NCI-H2171 (cell line): ENCODE data around the gene TFF3.

Source experiments
- DNase-seq: peaks from one replicate; lab custom pipeline; 2025; lab: John Stamatoyannopoulos, UW

The TFF3 gene

DNA sequence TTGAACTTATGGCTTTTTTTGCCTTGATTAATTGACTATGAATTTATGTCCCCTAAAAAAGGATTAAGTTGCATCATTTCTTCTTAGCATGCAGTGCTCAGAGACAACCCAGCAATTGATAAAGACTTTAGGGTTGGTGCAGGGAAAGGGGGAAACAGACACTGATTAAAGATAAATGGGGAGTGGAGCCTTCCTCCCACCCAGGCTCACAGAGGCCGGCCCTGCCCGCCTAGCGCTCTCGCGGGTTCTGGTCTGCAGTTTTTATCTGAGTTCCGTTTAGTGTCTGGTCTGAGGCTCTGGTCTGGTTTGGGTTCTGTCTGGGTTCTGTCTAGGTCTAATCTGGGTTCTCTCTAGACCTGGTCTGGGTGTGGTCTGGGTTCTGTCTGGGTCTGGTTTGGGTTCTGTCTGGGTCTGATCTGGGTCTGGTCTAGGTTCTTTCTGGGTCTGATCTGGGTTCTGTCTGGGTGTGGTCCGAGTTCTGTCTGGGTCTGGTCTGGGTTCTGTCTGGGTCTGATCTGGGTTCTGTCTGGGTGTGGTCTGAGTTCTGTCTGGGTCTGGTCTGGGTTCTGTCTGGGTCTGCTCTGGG lies 48.1 kb downstream of the TFF3 start:
- no peak for DNase-seq

GRCh38 chr21:42265231-42265812 lies 49.9 kb downstream of the TFF3 start:
- no peak for DNase-seq

GRCh38 chr21:42264245-42265195 lies 50.7 kb downstream of the TFF3 start:
- no peak for DNase-seq

DNA sequence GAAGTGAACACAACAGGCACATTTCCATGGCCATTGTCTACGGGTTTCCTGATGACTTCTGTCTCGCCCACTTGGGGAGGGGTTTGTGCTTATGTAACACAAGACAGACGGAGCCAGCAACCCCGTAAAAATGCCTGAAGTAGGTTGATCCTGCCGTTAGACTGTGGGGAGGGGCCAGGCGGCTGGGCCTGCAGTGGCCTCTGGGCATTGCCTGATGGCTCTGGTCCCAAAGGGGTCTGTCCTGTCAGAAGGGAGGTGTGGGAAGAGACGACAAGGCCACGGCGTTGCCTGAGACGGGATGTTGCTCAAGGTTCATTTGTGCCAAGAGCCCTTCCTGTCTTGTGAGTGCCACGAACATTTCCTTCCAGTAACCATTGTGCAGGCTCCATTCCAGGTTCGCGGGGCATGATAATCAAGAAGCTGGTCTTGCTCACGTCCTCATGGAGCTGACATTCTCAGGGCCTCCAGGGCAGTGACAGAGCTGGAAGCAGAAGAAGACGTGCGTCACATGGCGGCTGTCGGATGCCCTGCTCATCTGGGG lies 51.5 kb downstream of the TFF3 start:
- DNase-seq = no peak

- no peak for DNase-seq
These were observed 52.4 kb downstream of the TFF3 start for GRCh38 chr21:42262831-42263231.

DNA sequence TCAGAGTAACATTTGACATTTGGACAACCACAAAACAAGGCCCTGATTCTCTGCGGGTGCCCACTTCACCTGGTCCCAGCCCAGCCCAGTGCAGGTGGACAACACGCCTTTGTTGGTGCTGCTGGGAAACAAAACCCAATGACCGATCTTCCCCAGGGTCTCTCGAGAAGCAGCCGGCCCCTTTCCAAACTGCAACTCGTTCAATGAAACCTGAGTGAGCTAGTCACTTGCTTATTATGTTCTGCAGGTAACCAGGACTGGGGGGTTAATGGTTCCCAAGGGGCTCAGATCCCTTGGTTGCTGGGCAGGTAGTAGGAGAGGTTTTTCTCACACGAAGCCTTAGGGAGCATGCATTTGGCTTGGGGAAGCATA lies 53.4 kb downstream of the TFF3 start:
- no peak for DNase-seq
